Thoracic aorta (tissue), 2 donors: Measurements from ENCODE around the gene SMC4. TPM values are rescaled to one million over a fixed set of nuclear protein-coding genes. Genes with fewer than 3 reads are reported as not detected.

Experiments
- ATAC-seq: fragments of 150-250 bp; one replicate; pipeline ENCODE4 v1.8.0; 2017; ENCODE audit warnings: low read depth; ENCODE audit not compliant: insufficient number of reproducible peaks, low FRiP score
- DNase-seq: peaks from one replicate; pipeline ENCODE4 v3.0.0-alpha.2; 2020; ENCODE audit warnings: low spot score
- H3K27ac ChIP-seq, 2 donors: fragments of 200-600 bp; sonication (generic); 1 replicate in 1 of 2; 2 replicates in 1 of 2; pipeline ENCODE4 v1.5.1; 2016; ENCODE audit warnings: mild to moderate bottlenecking in 2 of 2, moderate library complexity in 2 of 2
- H3K27me3 ChIP-seq: fragments of 200-600 bp; sonication (generic); replicated peaks from 2 replicates; pipeline ENCODE4 v1.6.0; 2016; ENCODE audit warnings: mild to moderate bottlenecking; ENCODE audit not compliant: insufficient read depth
- H3K36me3 ChIP-seq: fragments of 200-600 bp; sonication (generic); one replicate; pipeline ENCODE4 v1.5.1; 2016
- H3K4me1 ChIP-seq, 2 donors: fragments of 200-600 bp; sonication (generic); 1 replicate in 1 of 2; 2 replicates in 1 of 2; pipeline versions ENCODE4 v1.5.1 to v1.6.0; 2016; ENCODE audit warnings: low read depth in 2 of 2, mild to moderate bottlenecking in 1 of 2; ENCODE audit not compliant: control insufficient read depth in 1 of 2
- H3K4me3 ChIP-seq: fragments of 200-600 bp; sonication (generic); 2 replicates; pipeline ENCODE4 v1.5.1; 2016; ENCODE audit warnings: mild to moderate bottlenecking
- H3K9me3 ChIP-seq: fragments of 200-600 bp; sonication (generic); 2 replicates; pipeline ENCODE4 v1.5.1; 2016
- total RNA-seq, 2 donors: library from RNA; depleted of rRNA; stranded (reverse); fragments of >200 nt; gene quantifications; one replicate each; pipeline versions ENCODE4 v1.1.0 to v1.2.3, GENCODE V29; 2016
- TF ChIP-seq, protein P1 (sequence below): fragments of 200-600 bp; sonication (generic); IDR thresholded peaks from one replicate; pipeline ENCODE4 v1.5.1; 2019; ENCODE audit warnings: antibody characterized with exemption

SMC4 gene
- total RNA-seq, 2 donors from 2014 or later, result 70.2 to 97.2 TPM

DNA sequence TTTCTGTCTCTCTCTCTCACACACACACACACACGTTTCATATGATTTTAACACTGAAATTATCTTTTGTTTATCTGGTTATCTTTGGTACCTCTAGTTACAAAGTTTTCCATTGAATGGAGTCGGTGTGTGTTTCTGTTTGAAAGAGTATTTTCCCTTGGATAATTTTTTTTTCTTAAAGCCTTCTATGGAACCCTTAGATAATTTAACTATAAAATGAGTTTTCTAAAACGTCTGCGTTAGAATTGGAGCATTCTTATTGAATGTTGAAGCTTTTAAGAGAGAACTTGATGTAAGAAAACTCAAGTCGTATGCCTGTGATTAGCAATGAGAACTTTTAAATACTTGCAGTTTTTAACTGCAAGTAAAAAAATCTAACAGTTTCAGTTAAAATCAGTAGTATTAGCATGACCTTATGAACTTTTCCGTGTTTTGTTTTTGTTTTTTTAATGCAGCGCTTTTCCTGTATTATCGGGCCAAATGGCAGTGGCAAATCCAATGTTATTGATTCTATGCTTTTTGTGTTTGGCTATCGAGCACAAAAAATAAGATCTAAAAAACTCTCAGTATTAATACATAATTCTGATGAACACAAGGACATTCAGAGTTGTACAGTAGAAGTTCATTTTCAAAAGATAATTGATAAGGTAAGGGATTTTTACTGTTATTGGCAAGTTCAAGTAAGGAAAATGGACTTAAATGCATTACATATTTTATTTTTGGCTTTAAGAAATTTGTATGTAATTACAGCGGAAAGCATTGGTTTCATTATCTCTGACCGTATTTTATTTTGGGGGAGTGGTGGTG, 3.0 kb downstream of the SMC4 start:
- H3K4me1 ChIP-seq, result peaks cover 0 to 16% of the 10 kb centered on the region in 2 donors
- H3K36me3 ChIP-seq, result no peaks in the 10 kb centered on the region
- peak overlapping the region; percentile 85 to 93 for H3K27ac ChIP-seq
- peak overlapping the region; percentile 86 for H3K4me3 ChIP-seq
- no peak for ATAC-seq
- H3K9me3 ChIP-seq, result no peaks in the 10 kb centered on the region
- no peak for DNase-seq
- H3K27me3 ChIP-seq, result no peaks in the 10 kb centered on the region
- TF ChIP-seq, protein P1, sequence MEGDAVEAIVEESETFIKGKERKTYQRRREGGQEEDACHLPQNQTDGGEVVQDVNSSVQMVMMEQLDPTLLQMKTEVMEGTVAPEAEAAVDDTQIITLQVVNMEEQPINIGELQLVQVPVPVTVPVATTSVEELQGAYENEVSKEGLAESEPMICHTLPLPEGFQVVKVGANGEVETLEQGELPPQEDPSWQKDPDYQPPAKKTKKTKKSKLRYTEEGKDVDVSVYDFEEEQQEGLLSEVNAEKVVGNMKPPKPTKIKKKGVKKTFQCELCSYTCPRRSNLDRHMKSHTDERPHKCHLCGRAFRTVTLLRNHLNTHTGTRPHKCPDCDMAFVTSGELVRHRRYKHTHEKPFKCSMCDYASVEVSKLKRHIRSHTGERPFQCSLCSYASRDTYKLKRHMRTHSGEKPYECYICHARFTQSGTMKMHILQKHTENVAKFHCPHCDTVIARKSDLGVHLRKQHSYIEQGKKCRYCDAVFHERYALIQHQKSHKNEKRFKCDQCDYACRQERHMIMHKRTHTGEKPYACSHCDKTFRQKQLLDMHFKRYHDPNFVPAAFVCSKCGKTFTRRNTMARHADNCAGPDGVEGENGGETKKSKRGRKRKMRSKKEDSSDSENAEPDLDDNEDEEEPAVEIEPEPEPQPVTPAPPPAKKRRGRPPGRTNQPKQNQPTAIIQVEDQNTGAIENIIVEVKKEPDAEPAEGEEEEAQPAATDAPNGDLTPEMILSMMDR, result no peak

DNA sequence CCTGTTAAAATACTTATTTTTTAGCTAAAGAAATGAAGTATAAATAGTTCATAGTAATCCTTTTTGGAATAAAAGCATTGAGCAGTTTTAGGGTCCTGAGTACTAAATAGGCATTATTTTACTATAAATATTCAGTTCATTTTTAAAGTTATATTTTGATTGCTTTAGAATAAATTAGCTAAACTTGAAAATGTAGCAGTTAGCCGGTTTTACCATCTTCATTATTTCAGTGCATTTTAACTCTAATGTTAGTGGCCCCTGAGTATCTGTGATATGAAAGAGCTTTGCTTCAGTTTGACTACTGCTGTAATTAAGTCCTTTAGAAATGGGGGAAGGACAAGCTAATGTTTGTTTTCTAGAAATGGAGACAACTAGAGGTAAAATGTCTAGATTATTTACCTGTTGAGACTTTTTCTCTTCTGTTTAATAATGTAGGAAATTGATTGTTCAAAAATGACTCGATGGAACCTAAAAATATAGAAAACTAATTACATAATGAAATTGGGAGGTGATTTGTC, 3.6 kb downstream of the SMC4 start:
- Histone ChIP-seq H3K36me3 (no peaks in the 10 kb centered on the region), H3K4me3 (peak overlapping the region; percentile 86), H3K9me3 (no peaks in the 10 kb centered on the region), H3K27me3 (no peaks in the 10 kb centered on the region), H3K4me1 (peaks cover 0 to 10% of the 10 kb centered on the region in 2 donors), H3K27ac (peak overlapping the region; percentile 36 to 85)
- TF ChIP-seq, protein P1, result no peak
- no peak for ATAC-seq
- no peak for DNase-seq

DNA sequence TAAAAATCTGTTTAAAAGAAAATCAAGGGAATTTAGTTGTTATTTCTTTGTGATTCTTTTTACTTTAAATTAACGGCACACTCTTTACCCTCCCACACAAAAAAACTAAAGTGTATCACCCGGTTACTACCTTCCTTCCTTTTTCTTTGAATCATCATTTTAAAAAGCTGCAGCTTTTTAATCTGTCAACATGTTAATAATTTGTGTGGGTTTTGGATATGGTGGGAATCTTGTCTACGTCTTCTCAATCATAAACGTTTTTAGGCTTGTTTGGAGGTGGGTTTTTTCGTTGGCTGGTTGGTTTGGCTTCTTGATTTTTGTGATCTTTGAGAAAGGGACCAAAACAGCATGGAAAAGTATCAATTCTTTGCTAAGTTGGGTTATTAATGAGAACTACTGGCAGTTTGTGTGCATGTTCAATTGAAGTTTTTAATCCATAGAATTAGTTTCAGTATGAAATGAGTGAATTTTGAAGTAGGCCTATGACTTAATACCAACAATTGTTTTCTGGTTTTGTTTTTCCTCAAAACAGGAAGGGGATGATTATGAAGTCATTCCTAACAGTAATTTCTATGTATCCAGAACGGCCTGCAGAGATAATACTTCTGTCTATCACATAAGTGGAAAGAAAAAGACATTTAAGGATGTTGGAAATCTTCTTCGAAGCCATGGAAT, 4.5 kb downstream of the SMC4 start:
- TF ChIP-seq, protein P1, result no peak
- ATAC-seq (no peak), DNase-seq (no peak)
- no peaks in the 10 kb centered on the region for H3K9me3 ChIP-seq
- H3K27ac ChIP-seq, result peak overlapping the region; percentile 36 to 85
- peaks cover 0 to 4% of the 10 kb centered on the region in 2 donors for H3K4me1 ChIP-seq
- H3K4me3 ChIP-seq, result peak overlapping the region; percentile 86
- no peaks in the 10 kb centered on the region for H3K27me3 ChIP-seq
- H3K36me3 ChIP-seq, result no peaks in the 10 kb centered on the region

DNA sequence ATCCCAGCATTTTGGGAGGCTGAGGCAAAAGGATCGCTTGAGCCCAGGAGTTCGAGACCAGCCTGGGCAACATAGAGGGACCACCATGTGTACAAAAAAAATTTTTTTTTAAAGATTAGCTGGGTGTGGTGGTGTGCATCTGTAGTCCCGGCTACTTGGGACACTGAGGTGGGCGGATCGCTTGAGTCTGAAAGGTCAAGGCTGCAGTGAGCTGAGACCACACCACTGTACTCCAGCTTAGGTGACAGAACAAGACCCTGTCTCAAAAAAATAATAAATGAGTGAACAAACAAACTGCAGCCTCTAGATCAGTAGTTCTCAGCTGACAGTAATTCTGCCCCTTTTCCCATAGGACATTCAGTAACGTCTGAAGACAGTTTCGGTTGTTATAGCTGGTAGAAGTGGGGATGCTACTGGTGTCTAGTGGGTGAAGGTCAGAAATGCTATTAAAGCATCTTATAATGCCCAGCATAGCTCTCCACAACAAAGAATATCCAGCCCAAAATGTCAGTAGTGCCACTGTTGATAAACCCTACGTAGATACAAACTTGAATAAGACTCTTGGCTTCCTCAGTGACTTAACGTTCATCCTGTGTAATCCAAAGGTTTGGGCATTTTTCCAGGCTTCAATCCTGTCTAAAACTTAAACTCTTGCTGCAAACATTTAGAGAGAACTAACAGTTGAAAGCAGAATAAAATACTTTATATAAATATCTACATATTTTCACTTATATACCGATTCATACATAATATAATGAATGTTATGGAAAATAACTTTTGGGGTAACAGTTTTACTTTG, 10.6 kb downstream of the SMC4 start:
- no peak overlapping the region for H3K27ac ChIP-seq
- TF ChIP-seq, protein P1, result no peak
- no peak for ATAC-seq
- no peaks in the 10 kb centered on the region for H3K27me3 ChIP-seq
- H3K9me3 ChIP-seq, result no peaks in the 10 kb centered on the region
- H3K4me1 ChIP-seq, result no peaks in the 10 kb centered on the region
- no peaks in the 10 kb centered on the region for H3K36me3 ChIP-seq
- DNase-seq, result no peak
- H3K4me3 ChIP-seq, result no peak overlapping the region
